Peyer's patch (tissue), 4 donors: ENCODE measurements around the gene YKT6. TPM values are rescaled to one million over a fixed set of nuclear protein-coding genes. Genes with fewer than 3 reads are reported as not detected.

ENCODE experiments used
- total RNA-seq, 4 donors: library from RNA; depleted of rRNA; stranded (reverse); fragments of >200 nt; gene quantifications; one replicate each; pipeline ENCODE4 v1.1.0, GENCODE V29; 2016

Gene YKT6
- total RNA-seq, 4 donors from 2014 or later, result 55.2 to 76.5 (median 67.0) TPM

Other genes starting within 250 kb of the YKT6 start
- not detected for gene SPDYE1, start 203.1 kb upstream of the YKT6 start, total RNA-seq
- gene DBNL, start 156.3 kb upstream of the YKT6 start, total RNA-seq, result 100 to 1,000 TPM; 100 to 303 (median 111) TPM
- 1 to 10 TPM in 2 of 4 donors, not detected in 2; 1.2 to 4.1 TPM for gene PGAM2, start 135.4 kb upstream of the YKT6 start, total RNA-seq
- gene POLM, start 118.4 kb upstream of the YKT6 start, total RNA-seq, result 100 to 1,000 TPM in 2 of 4 donors, 10 to 100 TPM in 2; 49.5 to 150 (median 90.8) TPM
- gene AEBP1, start 96.6 kb upstream of the YKT6 start, total RNA-seq, result 100 to 1,000 TPM in 1 of 4 donors, 10 to 100 TPM in 3; 20.1 to 127 (median 58.0) TPM
- 10 to 100 TPM in 3 of 4 donors, 1 to 10 TPM in 1; 7.4 to 80.9 (median 28.4) TPM for gene POLD2, start 77.4 kb upstream of the YKT6 start, total RNA-seq
- gene MYL7, start 59.6 kb upstream of the YKT6 start, total RNA-seq, result not detected
- gene GCK, start 11.5 kb upstream of the YKT6 start, total RNA-seq, result not detected
- gene CAMK2B, start 124.6 kb downstream of the YKT6 start, total RNA-seq, result 1 to 10 TPM in 3 of 4 donors, under 1 TPM in 1; 0.67 to 3.9 (median 2.2) TPM